ENCODE results near the gene NEURL1.
A peak's percentile ranks its signal among the peaks of the same experiment; 100 is the strongest.
"Not testable (repeated sequence)": the region's sequence is repeated elsewhere in the genome, so short reads cannot be mapped to it uniquely, and the experiment has no call there.

NEURL1 gene

GRCh38 chr10:103493916-103494877, 692 bp downstream of the NEURL1 start:
- DNase-seq (ENCODE audit: low read depth in 1 of 2, low spot score in 1 of 2): peak in 1 of 2 donors; percentile 14

DNA sequence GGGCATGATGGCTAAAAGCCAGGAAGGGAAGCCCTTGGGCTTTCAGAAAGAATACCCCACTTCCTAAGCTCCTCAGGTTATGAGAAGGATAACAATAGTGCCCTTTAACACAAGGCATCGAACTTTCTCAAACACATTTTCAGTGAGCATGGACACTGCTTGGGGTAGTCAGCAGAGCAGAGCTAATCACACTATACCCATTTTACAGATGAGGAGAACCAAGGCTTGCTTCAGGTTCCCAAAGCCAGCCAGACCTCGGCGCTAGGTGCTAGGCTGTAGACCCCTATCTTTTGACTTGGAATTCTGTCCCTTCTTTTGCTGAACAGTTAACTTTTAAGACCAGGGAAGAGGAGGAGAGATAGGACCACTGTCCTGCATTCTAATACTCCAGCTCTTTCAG, 1.8 kb downstream of the NEURL1 start:
- DNase-seq (ENCODE audit: low read depth in 1 of 2, low spot score in 1 of 2): no peak

DNA sequence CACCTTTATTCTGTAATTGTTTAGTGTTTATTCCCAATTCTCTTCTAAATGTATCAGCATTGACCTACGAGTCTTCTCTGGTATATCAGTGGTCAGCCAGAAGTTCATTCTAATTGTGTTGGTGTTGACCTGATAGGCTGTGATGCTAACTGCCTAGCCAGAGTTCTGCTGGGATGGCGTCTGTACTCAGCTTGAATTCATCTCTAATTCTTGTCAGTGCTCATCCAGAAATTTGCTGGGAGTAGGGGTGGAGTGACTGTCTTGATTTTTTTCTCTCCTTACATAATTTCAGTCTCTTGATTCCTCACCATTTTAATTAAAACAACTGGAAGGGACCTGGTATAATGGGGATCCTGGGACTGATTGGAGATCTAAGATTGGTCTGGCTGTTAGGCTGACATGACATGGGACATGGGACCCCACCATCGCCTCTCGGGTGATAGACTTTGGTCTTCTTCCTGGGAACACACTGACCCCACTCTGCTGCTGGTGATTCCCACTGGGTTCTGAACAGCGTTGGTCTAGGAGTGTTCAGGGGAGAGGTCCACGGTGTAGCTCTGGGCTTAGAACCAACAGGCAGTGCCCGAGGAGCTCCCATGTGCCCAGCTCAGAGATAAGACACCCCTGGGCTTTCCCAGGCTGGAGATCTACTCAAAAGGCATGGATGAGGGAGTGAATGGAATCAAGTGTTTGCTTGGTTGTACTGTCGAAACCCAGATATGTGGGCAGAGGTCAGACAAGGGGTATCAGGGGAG, 3.8 kb downstream of the NEURL1 start:
- no peak for DNase-seq (ENCODE audit: low read depth in 1 of 2, low spot score in 1 of 2)

- no peak for DNase-seq (ENCODE audit: low read depth in 1 of 2, low spot score in 1 of 2)
These were observed 5.6 kb downstream of the NEURL1 start for GRCh38 chr10:103498936-103499638.

GRCh38 chr10:103499881-103500280, 6.4 kb downstream of the NEURL1 start:
- no peak for DNase-seq (ENCODE audit: low read depth in 1 of 2, low spot score in 1 of 2)

- DNase-seq (ENCODE audit: low read depth in 1 of 2, low spot score in 1 of 2): no peak
These were observed 7.0 kb downstream of the NEURL1 start for GRCh38 chr10:103500481-103500880.

GRCh38 chr10:103501186-103501585, 7.7 kb downstream of the NEURL1 start:
- no peak for DNase-seq (ENCODE audit: low read depth in 1 of 2, low spot score in 1 of 2)

DNA sequence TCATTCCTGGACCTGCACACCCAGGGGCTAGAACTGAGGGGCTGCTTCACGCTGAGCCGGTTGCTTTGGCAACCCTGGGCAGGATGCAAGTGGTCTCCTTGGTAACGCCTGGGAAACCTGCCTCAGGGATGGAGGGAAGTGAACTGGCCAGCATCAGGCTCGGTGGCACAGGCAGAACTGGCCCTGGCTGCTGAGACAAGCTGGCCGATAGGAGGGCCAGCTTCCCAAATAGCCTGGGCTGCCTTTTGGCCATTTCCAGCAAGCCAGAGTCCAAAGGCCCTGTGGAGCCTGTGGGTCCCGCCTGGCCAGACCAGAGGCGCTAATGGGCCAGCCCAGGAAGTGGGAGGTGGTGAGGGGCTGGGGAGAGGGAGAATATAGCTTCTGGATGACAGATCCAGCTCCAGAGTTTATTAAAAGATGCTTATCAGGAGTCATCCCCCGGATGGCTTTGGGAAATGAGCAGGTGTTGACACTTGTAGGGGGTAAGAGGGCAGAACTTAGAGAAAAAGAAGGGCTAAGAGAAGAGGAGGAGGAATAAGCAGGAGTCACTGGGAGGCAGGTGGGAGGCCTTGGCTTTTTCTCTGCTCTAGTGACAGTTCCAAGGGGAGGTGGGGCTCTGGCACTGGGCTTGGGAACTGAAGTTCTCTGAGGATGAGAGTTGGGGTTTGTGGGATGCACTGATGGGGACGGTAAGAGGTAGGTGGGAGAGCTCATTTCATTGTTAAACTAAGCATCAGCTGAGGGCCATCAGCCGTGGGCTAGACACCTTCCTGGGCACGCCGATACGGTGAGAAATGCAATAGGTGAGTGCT, 9.6 kb downstream of the NEURL1 start:
- DNase-seq (ENCODE audit: low read depth in 1 of 2, low spot score in 1 of 2): no peak

- not testable (repeated sequence) for DNase-seq (ENCODE audit: low read depth in 1 of 2, low spot score in 1 of 2)
These were observed 10.3 kb downstream of the NEURL1 start for GRCh38 chr10:103503777-103504176.

GRCh38 chr10:103504181-103504783, 10.8 kb downstream of the NEURL1 start:
- no peak for DNase-seq (ENCODE audit: low read depth in 1 of 2, low spot score in 1 of 2)

GRCh38 chr10:103506061-103506460, 12.6 kb downstream of the NEURL1 start:
- no peak for DNase-seq (ENCODE audit: low read depth in 1 of 2, low spot score in 1 of 2)

DNA sequence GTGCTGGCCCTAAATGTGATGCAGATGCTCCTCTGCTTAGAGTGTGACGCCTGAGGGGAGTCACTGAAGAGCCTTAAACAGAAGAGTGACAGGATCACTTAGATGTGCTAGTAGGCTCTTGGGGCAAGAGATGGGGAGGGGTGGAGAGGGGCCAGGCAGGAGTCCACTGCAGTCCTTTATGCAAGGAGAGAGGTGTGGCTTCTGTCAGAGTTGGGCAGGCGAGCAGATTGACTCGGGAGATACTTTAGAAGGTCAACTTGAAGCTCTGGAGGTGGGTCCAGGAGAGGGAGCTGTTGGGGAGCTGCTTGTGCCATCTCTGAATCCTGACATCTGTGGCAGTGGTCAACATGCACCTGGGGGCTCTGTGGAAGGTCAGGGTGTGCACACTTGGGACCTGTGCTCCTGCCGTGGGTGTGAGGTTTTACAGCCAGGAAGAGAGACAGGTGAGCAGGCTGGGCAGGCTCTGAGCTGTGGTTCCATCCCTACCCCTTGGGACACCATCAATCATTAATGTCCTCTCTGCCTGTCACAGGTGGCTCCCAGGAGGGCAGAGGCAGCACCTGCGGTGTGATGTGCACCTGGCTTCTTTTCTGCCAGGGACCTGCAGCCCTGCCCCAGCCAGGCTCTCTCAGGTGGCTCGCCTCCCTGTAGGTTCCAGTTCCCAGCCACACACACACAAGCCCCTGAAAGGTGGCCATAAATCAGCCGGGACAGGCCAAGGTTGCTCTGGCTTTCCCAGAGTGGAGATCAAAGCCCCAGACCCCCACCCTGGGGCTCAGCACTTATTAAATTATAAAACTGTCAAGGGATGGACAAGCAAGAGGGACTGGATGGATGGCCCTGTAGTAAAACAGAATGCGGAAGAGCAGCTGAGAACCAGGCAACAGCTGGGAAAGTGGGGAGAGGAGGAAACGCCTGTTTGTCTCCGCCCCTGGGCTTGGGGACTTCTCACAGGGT, 14.0 kb downstream of the NEURL1 start:
- DNase-seq (ENCODE audit: low read depth in 1 of 2, low spot score in 1 of 2): no peak

DNA sequence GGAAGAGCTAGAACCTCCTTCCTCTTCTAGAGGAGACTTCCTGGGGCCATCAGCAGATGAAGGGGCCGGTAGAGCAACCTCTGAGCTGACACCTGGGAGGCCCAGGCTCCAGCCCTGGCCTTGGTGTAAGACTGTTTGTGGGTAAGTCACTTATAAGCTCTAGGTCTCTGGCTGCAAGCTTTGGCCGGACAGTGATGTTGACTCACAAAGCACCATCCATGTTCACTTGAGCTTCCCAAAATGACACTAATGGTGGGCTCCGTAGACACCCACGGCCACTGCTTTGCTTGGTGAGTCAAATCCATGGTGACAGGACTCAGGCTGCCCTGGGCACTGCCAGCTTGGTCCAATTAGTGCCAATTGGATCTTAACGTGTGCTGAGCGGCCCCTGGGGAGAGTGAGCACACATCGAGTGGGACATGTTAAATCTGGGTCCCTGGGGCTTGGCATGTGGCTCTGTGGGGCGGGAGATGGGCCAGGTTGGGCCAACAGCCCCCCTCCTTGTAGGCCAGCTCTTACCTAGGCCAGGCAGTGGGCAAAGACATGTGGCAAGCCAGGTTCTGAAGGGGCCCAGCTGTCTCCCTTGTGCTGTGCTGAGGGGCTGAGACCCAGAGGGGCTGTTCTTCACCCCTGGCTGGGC, 16.7 kb downstream of the NEURL1 start:
- DNase-seq (ENCODE audit: low read depth in 1 of 2, low spot score in 1 of 2): no peak

- no peak for DNase-seq (ENCODE audit: low read depth in 1 of 2, low spot score in 1 of 2)
These were observed 17.6 kb downstream of the NEURL1 start for GRCh38 chr10:103510791-103511752.

DNA sequence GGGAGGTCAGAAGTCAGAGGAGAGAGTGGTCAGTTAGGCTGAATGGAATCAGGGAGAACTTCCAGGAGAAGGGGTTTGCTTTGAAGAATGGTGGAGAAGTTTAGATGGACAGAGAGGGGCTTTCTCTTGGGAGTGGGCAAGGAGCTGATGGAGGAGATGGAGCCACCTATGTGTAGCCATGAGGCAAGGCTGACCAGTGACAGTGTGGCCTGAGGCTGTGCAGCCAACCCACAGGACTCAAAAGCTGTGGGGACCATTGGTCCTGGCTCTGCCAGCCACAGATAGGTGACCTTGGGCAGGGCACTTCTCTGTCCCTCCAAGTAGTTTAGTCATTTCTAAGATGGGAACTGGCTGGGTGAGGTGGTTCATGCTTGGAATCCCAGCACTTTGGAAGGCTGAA, 18.7 kb downstream of the NEURL1 start:
- no peak for DNase-seq (ENCODE audit: low read depth in 1 of 2, low spot score in 1 of 2)

DNA sequence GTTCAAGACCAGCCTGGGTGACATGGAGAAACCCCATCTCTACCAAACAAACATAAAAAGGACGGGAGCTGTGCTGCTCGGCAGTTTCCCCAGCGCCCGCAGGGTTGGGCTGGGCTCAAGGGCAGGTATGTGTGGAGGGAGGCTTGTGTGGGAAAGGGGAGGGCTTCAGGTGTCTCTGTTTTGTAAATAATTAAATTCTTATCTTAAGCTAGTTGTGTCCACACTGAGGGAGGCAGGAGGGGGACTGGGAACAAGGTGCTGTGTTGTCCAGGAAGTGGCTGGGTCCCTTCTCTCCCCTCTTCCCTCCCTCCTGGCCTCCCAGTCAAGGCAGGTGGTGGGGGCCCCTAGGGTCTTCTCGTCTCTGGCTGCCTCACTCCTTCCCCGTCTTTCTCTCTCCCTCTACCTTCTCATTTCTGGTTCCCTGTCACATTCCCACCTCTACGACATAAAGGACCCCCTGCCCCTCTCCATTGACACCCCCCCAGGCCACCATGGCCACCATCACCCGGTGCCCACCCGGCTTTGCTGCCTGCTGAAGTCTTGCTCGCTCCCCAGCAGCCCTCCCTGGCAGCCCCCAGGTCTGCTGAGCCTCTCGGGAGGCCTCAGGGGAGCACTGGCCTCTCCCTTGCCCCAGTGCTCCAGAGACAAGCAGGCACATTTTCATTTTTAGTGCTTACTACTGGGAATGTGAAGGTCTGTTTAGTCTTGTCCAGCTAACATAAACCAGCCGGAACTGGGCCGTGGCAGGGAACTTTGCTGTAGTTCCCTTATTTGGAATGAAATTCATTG, 19.3 kb downstream of the NEURL1 start:
- DNase-seq (ENCODE audit: low read depth in 1 of 2, low spot score in 1 of 2): no peak
